IMR-90 (cell line): Measurements from ENCODE around the gene SH2D5.

Experiments used
- SMC3 ChIP-seq: fragments of 150-350 bp; IDR thresholded peaks from 2 replicates; pipeline ENCODE4 v1.6.1; 2016; ENCODE audit warnings: low read depth, mild to moderate bottlenecking, antibody characterized with exemption, low read length, moderate library complexity
- TF ChIP-seq, protein P1 (sequence below): conservative IDR thresholded peaks from 2 replicates; pipeline ENCODE4 v1.5.1; 2012; ENCODE audit warnings: mild to moderate bottlenecking, low read depth, low read length, improper control_type of control experiment

- TF ChIP-seq, protein P1, sequence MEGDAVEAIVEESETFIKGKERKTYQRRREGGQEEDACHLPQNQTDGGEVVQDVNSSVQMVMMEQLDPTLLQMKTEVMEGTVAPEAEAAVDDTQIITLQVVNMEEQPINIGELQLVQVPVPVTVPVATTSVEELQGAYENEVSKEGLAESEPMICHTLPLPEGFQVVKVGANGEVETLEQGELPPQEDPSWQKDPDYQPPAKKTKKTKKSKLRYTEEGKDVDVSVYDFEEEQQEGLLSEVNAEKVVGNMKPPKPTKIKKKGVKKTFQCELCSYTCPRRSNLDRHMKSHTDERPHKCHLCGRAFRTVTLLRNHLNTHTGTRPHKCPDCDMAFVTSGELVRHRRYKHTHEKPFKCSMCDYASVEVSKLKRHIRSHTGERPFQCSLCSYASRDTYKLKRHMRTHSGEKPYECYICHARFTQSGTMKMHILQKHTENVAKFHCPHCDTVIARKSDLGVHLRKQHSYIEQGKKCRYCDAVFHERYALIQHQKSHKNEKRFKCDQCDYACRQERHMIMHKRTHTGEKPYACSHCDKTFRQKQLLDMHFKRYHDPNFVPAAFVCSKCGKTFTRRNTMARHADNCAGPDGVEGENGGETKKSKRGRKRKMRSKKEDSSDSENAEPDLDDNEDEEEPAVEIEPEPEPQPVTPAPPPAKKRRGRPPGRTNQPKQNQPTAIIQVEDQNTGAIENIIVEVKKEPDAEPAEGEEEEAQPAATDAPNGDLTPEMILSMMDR = no peak
- no peak for TF ChIP-seq SMC3
Measured at GRCh38 chr1:20719871-20720620, 12.5 kb downstream of the SH2D5 start.
